ENCODE results near the gene ETS2.
"Not testable (repeated sequence)": the region's sequence is repeated elsewhere in the genome, so short reads cannot be mapped to it uniquely, and the experiment has no call there.

DNA sequence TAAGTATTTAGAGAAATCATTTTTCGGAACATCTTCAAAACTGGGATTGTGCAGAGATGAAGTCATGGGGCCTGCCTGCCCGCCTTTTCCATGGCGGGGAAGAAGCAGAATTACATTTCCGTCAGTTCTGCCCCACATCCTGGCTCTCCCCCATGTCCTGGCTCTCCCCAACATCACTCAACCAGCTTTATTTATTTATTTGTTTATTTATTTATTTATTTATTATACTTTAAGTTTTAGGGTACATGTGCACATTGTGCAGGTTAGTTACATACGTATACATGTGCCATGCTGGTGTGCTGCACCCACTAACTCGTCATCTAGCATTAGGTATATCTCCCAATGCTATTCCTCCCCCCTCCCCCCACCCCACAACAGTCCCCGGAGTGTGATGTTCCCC, 22.4 kb downstream of the ETS2 start:
- TF ChIP-seq, protein P1, sequence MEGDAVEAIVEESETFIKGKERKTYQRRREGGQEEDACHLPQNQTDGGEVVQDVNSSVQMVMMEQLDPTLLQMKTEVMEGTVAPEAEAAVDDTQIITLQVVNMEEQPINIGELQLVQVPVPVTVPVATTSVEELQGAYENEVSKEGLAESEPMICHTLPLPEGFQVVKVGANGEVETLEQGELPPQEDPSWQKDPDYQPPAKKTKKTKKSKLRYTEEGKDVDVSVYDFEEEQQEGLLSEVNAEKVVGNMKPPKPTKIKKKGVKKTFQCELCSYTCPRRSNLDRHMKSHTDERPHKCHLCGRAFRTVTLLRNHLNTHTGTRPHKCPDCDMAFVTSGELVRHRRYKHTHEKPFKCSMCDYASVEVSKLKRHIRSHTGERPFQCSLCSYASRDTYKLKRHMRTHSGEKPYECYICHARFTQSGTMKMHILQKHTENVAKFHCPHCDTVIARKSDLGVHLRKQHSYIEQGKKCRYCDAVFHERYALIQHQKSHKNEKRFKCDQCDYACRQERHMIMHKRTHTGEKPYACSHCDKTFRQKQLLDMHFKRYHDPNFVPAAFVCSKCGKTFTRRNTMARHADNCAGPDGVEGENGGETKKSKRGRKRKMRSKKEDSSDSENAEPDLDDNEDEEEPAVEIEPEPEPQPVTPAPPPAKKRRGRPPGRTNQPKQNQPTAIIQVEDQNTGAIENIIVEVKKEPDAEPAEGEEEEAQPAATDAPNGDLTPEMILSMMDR (IDR thresholded peaks at IDR 0.05; ENCODE audit: poor library complexity, severe bottlenecking): not testable (repeated sequence)
- TF ChIP-seq, protein P2, sequence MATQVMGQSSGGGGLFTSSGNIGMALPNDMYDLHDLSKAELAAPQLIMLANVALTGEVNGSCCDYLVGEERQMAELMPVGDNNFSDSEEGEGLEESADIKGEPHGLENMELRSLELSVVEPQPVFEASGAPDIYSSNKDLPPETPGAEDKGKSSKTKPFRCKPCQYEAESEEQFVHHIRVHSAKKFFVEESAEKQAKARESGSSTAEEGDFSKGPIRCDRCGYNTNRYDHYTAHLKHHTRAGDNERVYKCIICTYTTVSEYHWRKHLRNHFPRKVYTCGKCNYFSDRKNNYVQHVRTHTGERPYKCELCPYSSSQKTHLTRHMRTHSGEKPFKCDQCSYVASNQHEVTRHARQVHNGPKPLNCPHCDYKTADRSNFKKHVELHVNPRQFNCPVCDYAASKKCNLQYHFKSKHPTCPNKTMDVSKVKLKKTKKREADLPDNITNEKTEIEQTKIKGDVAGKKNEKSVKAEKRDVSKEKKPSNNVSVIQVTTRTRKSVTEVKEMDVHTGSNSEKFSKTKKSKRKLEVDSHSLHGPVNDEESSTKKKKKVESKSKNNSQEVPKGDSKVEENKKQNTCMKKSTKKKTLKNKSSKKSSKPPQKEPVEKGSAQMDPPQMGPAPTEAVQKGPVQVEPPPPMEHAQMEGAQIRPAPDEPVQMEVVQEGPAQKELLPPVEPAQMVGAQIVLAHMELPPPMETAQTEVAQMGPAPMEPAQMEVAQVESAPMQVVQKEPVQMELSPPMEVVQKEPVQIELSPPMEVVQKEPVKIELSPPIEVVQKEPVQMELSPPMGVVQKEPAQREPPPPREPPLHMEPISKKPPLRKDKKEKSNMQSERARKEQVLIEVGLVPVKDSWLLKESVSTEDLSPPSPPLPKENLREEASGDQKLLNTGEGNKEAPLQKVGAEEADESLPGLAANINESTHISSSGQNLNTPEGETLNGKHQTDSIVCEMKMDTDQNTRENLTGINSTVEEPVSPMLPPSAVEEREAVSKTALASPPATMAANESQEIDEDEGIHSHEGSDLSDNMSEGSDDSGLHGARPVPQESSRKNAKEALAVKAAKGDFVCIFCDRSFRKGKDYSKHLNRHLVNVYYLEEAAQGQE (IDR thresholded peaks at IDR 0.05; ENCODE audit: borderline replicate concordance): not testable (repeated sequence)
- not testable (repeated sequence) for TF ChIP-seq EP300 (conservative IDR thresholded peaks at IDR 0.05; ENCODE audit: poor library complexity, severe bottlenecking); EZH2 (IDR thresholded peaks at IDR 0.05; ENCODE audit: borderline replicate concordance, insufficient read depth, low read length, poor library complexity, severe bottlenecking); POLR2AphosphoS5 (IDR thresholded peaks at IDR 0.05); RAD21 (conservative IDR thresholded peaks at IDR 0.05); TAF1 (IDR thresholded peaks at IDR 0.05; ENCODE audit: low read depth); SMC3 (conservative IDR thresholded peaks at IDR 0.05; ENCODE audit: poor library complexity); MXI1 (conservative IDR thresholded peaks at IDR 0.05; ENCODE audit: poor library complexity, severe bottlenecking)

Data from neural cell (in vitro differentiated cells).